SK-N-SH (cell line): ENCODE data around the gene CYP8B1. TPM values are rescaled to one million over a fixed set of nuclear protein-coding genes. Genes with fewer than 3 reads are reported as not detected.

Source experiments
- CTCF ChIA-PET: fragments of 300-600, 350-600 bp; formaldehyde crosslinking; extraction: SDS; loops from one replicate; lab custom pipeline; 2021; lab: Yijun Ruan, JAX
- POLR2A ChIA-PET: fragments of 350-600 bp; sonication (Branson Sonifier 250); formaldehyde crosslinking; extraction: SDS; loops from one replicate; lab custom pipeline; 2020; ENCODE audit warnings: antibody characterized with exemption, inconsistent platforms; lab: Yijun Ruan, JAX
- DNase-seq: peaks from one replicate; pipeline ENCODE4 v3.0.0; 2012
- H2AFZ ChIP-seq: fragments of 200-600 bp; sonication (generic); 2 replicates; pipeline ENCODE4 v1.8.1; 2016; ENCODE audit warnings: antibody characterized with exemption, mild to moderate bottlenecking, low read depth
- H3F3A ChIP-seq: fragments of 200-600 bp; sonication (generic); replicated peaks from 2 replicates; pipeline ENCODE3; 2016; ENCODE audit warnings: antibody characterized with exemption, mild to moderate bottlenecking; ENCODE audit not compliant: insufficient read depth
- H3K27ac ChIP-seq, 2 experiments: fragments of 200-500 bp in 1 of 2; fragments of 200-600 bp in 1 of 2; sonication (Bioruptor generic) in 1 of 2; sonication (generic), shearing (Covaris generic) in 1 of 2; 2 replicates each; pipeline versions ENCODE4 v1.5.1 to v1.6.1; 2014 to 2016; ENCODE audit warnings: low read depth in 2 of 2, inconsistent platforms in 1 of 2, low read length in 1 of 2, mild to moderate bottlenecking in 1 of 2, mixed read lengths in 1 of 2
- H3K27me3 ChIP-seq: fragments of 200-600 bp; sonication (generic), shearing (Covaris generic); 2 replicates; pipeline ENCODE4 v1.6.1; 2016; ENCODE audit warnings: mixed run types; ENCODE audit not compliant: insufficient read depth
- H3K36me3 ChIP-seq, 2 experiments: fragments of 200-500 bp in 1 of 2; fragments of 200-600 bp in 1 of 2; sonication (Bioruptor generic) in 1 of 2; sonication (generic) in 1 of 2; replicated peaks in 1 of 2; 2 replicates each; pipeline versions ENCODE3 to v1.5.1; 2014 to 2016; ENCODE audit warnings: low read length in 1 of 2, mild to moderate bottlenecking in 1 of 2; ENCODE audit not compliant: insufficient read depth in 2 of 2, control insufficient read depth in 1 of 2
- H3K4me1 ChIP-seq, 2 experiments: fragments of 200-500 bp in 1 of 2; fragments of 200-600 bp in 1 of 2; sonication (Bioruptor generic) in 1 of 2; sonication (generic), shearing (Covaris generic) in 1 of 2; 2 replicates each; pipeline versions ENCODE4 v1.5.1 to v1.6.1; 2014 to 2016; ENCODE audit warnings: low read depth in 1 of 2, low read length in 1 of 2, mixed run types in 1 of 2; ENCODE audit not compliant: insufficient read depth in 2 of 2, control insufficient read depth in 1 of 2
- H3K4me2 ChIP-seq: fragments of 200-600 bp; sonication (generic), shearing (Covaris generic); 2 replicates; pipeline ENCODE4 v1.6.1; 2017; ENCODE audit warnings: mixed run types
- H3K4me3 ChIP-seq, 2 experiments: fragments of 200-500 bp in 1 of 2; fragments of 200-600 bp in 1 of 2; sonication (Bioruptor generic) in 1 of 2; sonication (generic), shearing (Covaris generic) in 1 of 2; 2 replicates each; pipeline versions ENCODE4 v1.5.1 to v1.8.1; 2014 to 2016; ENCODE audit warnings: low read depth in 2 of 2, inconsistent platforms in 1 of 2, low read length in 1 of 2, mild to moderate bottlenecking in 1 of 2, mixed read lengths in 1 of 2, moderate library complexity in 1 of 2
- H3K79me2 ChIP-seq: fragments of 200-600 bp; sonication (generic); 2 replicates; pipeline ENCODE4 v1.8.1; 2017; ENCODE audit warnings: mild to moderate bottlenecking; ENCODE audit not compliant: insufficient read depth
- H3K9ac ChIP-seq: fragments of 200-600 bp; sonication (generic); 2 replicates; pipeline ENCODE4 v1.6.1; 2017; ENCODE audit warnings: mixed run types
- H3K9me2 ChIP-seq: fragments of 200-600 bp; sonication (generic); 2 replicates; pipeline ENCODE4 v1.6.1; 2017; ENCODE audit warnings: mixed run types
- H3K9me3 ChIP-seq: fragments of 200-600 bp; sonication (generic); 2 replicates; pipeline ENCODE4 v1.6.1; 2017; ENCODE audit warnings: mixed run types, mild to moderate bottlenecking, moderate library complexity
- H4K20me1 ChIP-seq: fragments of 200-600 bp; sonication (generic); 2 replicates; pipeline ENCODE4 v1.6.1; 2017; ENCODE audit warnings: mild to moderate bottlenecking, mixed run types; ENCODE audit not compliant: insufficient read depth
- CHD2 ChIP-seq: fragments of 150-350 bp; IDR thresholded peaks from 2 replicates; pipeline ENCODE4 v1.6.1; 2018; ENCODE audit warnings: low read length; ENCODE audit not compliant: partially characterized antibody
- CTCF ChIP-seq: fragments of 200-600 bp; sonication (generic); IDR thresholded peaks from 2 replicates; pipeline ENCODE4 v1.6.1; 2017; ENCODE audit warnings: antibody characterized with exemption, mild to moderate bottlenecking, moderate library complexity
- ELF1 ChIP-seq: IDR thresholded peaks from 2 replicates; pipeline ENCODE4 v1.4.0; 2012
- FOSL2 ChIP-seq: IDR thresholded peaks from 2 replicates; pipeline ENCODE4 v1.4.0; 2012; ENCODE audit warnings: low read depth, mild to moderate bottlenecking, moderate library complexity, borderline replicate concordance
- FOXJ3 ChIP-seq: sonication (generic); formaldehyde crosslinking; IDR thresholded peaks from 2 replicates; pipeline ENCODE4 v1.5.1; 2020; ENCODE audit warnings: mild to moderate bottlenecking, missing genetic modification reagents
- FOXM1 ChIP-seq: IDR thresholded peaks from 2 replicates; pipeline ENCODE4 v1.4.0; 2012; ENCODE audit warnings: low read depth, mild to moderate bottlenecking
- IRF3 ChIP-seq: fragments of 150-350 bp; IDR thresholded peaks from 2 replicates; pipeline ENCODE4 v1.6.1; 2016; ENCODE audit warnings: mild to moderate bottlenecking, low read depth, low read length
- MAX ChIP-seq: IDR thresholded peaks from 2 replicates; pipeline ENCODE4 v1.4.0; 2012; ENCODE audit warnings: low read depth
- MXI1 ChIP-seq: IDR thresholded peaks from 2 replicates; pipeline ENCODE4 v1.6.1; 2012; ENCODE audit warnings: mild to moderate bottlenecking, low read depth, low read length, improper control_type of control experiment
- NRF1 ChIP-seq: IDR thresholded peaks from 2 replicates; pipeline ENCODE4 v1.6.1; 2012; ENCODE audit warnings: low read depth, mild to moderate bottlenecking, low read length
- PBX3 ChIP-seq: IDR thresholded peaks from 2 replicates; pipeline ENCODE4; 2012
- RAD21 ChIP-seq: IDR thresholded peaks from 2 replicates; pipeline ENCODE4 v1.6.1; 2012; ENCODE audit warnings: mild to moderate bottlenecking, low read length
- RCOR1 ChIP-seq: fragments of 150-350 bp; IDR thresholded peaks from 2 replicates; pipeline ENCODE4 v1.6.1; 2017; ENCODE audit warnings: antibody characterized with exemption, low read length
- REST ChIP-seq: IDR thresholded peaks from 2 replicates; pipeline ENCODE4 v1.6.1; 2012; ENCODE audit warnings: mild to moderate bottlenecking, low read depth, low read length, moderate library complexity
- SIN3A ChIP-seq: IDR thresholded peaks from 2 replicates; pipeline ENCODE4 v1.6.1; 2012; ENCODE audit warnings: low read depth, mild to moderate bottlenecking, low read length, moderate library complexity, borderline replicate concordance
- TAF1 ChIP-seq: IDR thresholded peaks from 2 replicates; pipeline ENCODE4 v1.6.1; 2012; ENCODE audit warnings: low read depth, mild to moderate bottlenecking, low read length, moderate library complexity, borderline replicate concordance
- USF2 ChIP-seq: fragments of 150-350 bp; IDR thresholded peaks from 2 replicates; pipeline ENCODE4 v1.6.1; 2017; ENCODE audit warnings: antibody characterized with exemption, low read length, low read depth, borderline replicate concordance
- YY1 ChIP-seq: IDR thresholded peaks from 2 replicates; pipeline ENCODE4 v1.4.0; 2012; ENCODE audit warnings: low read depth, mild to moderate bottlenecking
- ZBTB33 ChIP-seq: IDR thresholded peaks from 2 replicates; pipeline ENCODE4 v1.4.0; 2012; ENCODE audit warnings: low read depth, borderline replicate concordance
- WGBS: methylation state at CpG from one replicate; pipeline ENCODE4 v1.1.6; 2017; ENCODE audit warnings: low lambda C conversion rate; 5-methylcytosine and 5-hydroxymethylcytosine counted together
- polyA plus RNA-seq, 3 experiments: library from polyadenylated mRNA; depleted of rRNA; stranded (reverse); fragments of >200 nt; gene quantifications; 2 replicates each; pipeline ENCODE4 v1.2.3, GENCODE V29; 2012

CYP8B1 gene
- polyA plus RNA-seq, 1 of the 3 experiments (the other 2 are of a cell fraction) = not detected

GRCh38 chr3:42851228-42851834, 24.3 kb downstream of the CYP8B1 start:
- Histone ChIP-seq H3K9me3 (no peaks in the 10 kb centered on the region), H3K9ac (no peak overlapping the region), H3K4me3 (no peak overlapping the region), H3K36me3 (no peaks in the 10 kb centered on the region), H3K27me3 (peaks cover 8% of the 10 kb centered on the region; the same call in 1 of the 2 replicates), H3K9me2 (no peaks in the 10 kb centered on the region), H3K4me2 (no peak overlapping the region), H3K4me1 (peaks cover 0 to 26% of the 10 kb centered on the region in 2 experiments; a peak in 1 of 4 replicates), H3K27ac (no peak overlapping the region), H4K20me1 (no peaks in the 10 kb centered on the region), H3K79me2 (no peaks in the 10 kb centered on the region), H3F3A (no peaks in the 10 kb centered on the region), H2AFZ (no peak overlapping the region)
- POLR2A ChIA-PET = no interaction called here
- CTCF ChIA-PET = interaction anchor here (1.1 to 3.8 kb wide), 4 partner anchors 10 to 30 kb away, joined by 3 to 21 read pairs (median 9); no protein-coding TSS in a partner anchor
- DNase-seq = no peak
- 67% methylated on average over 5 of the region's 6 CpGs for WGBS
- TF ChIP-seq MAX (no peak), FOSL2 (no peak), MXI1 (no peak), TAF1 (no peak), ELF1 (no peak), USF2 (no peak), SIN3A (no peak), RCOR1 (no peak), FOXJ3 (CRISPR knock-in tag) (no peak), CHD2 (no peak), IRF3 (no peak), YY1 (no peak), FOXM1 (no peak), CTCF (no peak), ZBTB33 (no peak), RAD21 (no peak), PBX3 (no peak), NRF1 (no peak), REST (no peak)
